ENCODE measurements around the gene S100A1.

Gene S100A1

DNA sequence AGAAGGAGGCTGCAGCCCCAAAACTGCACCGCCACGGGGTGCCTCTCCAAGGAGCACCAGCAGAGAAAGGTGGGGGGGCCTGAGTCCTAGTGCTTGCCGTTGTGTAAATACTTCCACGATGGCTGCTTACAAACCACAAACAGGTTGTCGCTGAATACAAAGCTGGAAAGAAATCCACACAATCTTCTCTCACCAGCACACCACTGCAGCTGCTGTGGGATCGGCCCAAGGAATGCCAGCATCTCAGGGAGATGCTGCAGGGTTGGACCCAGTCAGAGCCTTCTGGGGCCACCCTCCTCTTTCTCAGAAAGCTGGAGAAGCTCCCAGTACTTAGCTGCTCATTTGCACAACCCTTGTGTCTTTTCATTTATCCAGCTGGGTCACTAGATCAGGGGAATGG lies 9.1 kb upstream of the S100A1 start:
- no peak for DNase-seq (ENCODE audit: extremely low read depth, low read depth)
- TF ChIP-seq CTCF (IDR thresholded peaks at IDR 0.05; ENCODE audit: low read depth, low read length, missing control alignments) = no peak
- H3K4me3 ChIP-seq (replicated peaks; ENCODE audit: low read depth, low read length) = no peak overlapping the region

- no peak for DNase-seq (ENCODE audit: extremely low read depth, low read depth)
- H3K4me3 ChIP-seq (replicated peaks; ENCODE audit: low read depth, low read length) = no peak overlapping the region
Measured at GRCh38 chr1:153623101-153623500, 5.1 kb upstream of the S100A1 start.

GRCh38 chr1:153624965-153625611 lies 3.1 kb upstream of the S100A1 start:
- TF ChIP-seq CTCF (IDR thresholded peaks at IDR 0.05; ENCODE audit: low read depth, low read length, missing control alignments) = no peak
- no peak for DNase-seq (ENCODE audit: extremely low read depth, low read depth)
- no peak overlapping the region for H3K4me3 ChIP-seq (replicated peaks; ENCODE audit: low read depth, low read length)

More at GRCh38 chr1:153623101-153623500, 5.1 kb upstream of the S100A1 start:
- no peak for TF ChIP-seq CTCF (IDR thresholded peaks at IDR 0.05; ENCODE audit: low read depth, low read length, missing control alignments)

- H3K4me3 ChIP-seq (replicated peaks; ENCODE audit: low read depth, low read length) = peak overlapping the region; percentile 74
- DNase-seq (ENCODE audit: extremely low read depth, low read depth) = no peak
- TF ChIP-seq CTCF (IDR thresholded peaks at IDR 0.05; ENCODE audit: low read depth, low read length, missing control alignments) = no peak
Measured at GRCh38 chr1:153626477-153626903, 1.7 kb upstream of the S100A1 start.

DNA sequence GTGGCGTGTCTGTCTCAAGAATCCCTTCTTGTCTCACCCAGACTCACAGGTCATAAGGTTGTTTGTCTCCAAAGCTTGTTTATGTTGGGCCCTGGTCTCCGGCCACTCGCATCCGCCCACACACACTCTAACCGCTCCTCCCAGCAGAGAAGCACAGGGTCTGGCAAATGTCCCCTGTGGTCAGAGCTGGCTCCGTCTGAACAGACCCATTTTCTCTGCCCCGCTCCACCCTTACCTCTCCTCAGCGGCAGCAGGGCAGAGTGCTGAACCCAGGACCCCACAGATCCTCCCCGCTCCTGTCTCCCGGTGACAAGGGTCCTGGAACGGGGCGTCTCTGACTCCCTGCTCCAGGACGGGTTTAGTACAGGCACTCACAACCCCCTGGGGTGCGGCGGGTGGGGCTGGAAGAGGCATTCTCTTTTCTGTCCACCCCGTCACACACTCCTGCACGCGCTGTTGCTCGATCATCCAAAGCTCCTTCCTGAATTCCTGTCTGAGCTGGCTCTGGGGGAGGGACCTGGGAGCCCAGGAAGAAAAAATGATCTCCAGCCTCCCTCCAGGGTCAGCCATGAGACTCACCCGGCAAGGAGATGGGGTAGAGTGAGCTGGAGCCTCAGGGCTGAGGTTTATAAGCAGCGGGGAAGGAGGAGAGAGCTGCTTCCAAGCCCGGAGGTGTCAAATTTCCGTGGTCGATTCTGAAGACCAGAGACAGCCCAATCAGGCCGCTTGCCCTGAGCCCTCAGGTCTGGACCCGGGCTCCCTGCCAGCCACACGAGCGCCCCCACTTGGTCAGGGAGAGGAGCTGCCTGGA lies 1.1 kb upstream of the S100A1 start, which contains the start of gene S100A13:
TSS of gene S100A13 (minus strand) at position 602 of the 811 bp plus-strand sequence. CDS start 1,033 bp downstream, outside the sequence.
- H3K4me3 ChIP-seq (replicated peaks; ENCODE audit: low read depth, low read length) = peak within 1 kb of the TSS; percentile 74
- DNase-seq (ENCODE audit: extremely low read depth, low read depth) = peak; percentile 91
- peak; percentile 89 for TF ChIP-seq CTCF (IDR thresholded peaks at IDR 0.05; ENCODE audit: low read depth, low read length, missing control alignments)

- DNase-seq (ENCODE audit: extremely low read depth, low read depth) = no peak
- no peak overlapping the region for H3K4me3 ChIP-seq (replicated peaks; ENCODE audit: low read depth, low read length)
- TF ChIP-seq CTCF (IDR thresholded peaks at IDR 0.05; ENCODE audit: low read depth, low read length, missing control alignments) = no peak
Measured at GRCh38 chr1:153628638-153629342, 556 bp downstream of the S100A1 start.
